GM15510 (cell line): ENCODE data around the gene PDE2A.

ENCODE experiments used
- POLR2A ChIP-seq: IDR thresholded peaks from 3 replicates; pipeline ENCODE4 v1.6.1; 2011; ENCODE audit warnings: borderline replicate concordance; ENCODE audit not compliant: insufficient read length; ENCODE audit errors: extremely low read depth

Gene PDE2A

GRCh38 chr11:72673943-72674828 is at the start of gene PDE2A:
Gene PDE2A, minus strand, starts transcription at chr11:72674422. Its CDS starts 215 bp downstream, at chr11:72674207.
- TF ChIP-seq POLR2A = no peak

GRCh38 chr11:72723508-72723907 is 49.3 kb upstream of the PDE2A start:
- TF ChIP-seq POLR2A = no peak

- peak; percentile 66 for TF ChIP-seq POLR2A
These were observed 48.0 kb upstream of the PDE2A start for GRCh38 chr11:72722050-72722748.

- no peak for TF ChIP-seq POLR2A
These were observed 47.4 kb upstream of the PDE2A start for GRCh38 chr11:72721689-72722049.

GRCh38 chr11:72721276-72721675 is 47.1 kb upstream of the PDE2A start:
- no peak for TF ChIP-seq POLR2A

GRCh38 chr11:72720784-72721183 is 46.6 kb upstream of the PDE2A start:
- TF ChIP-seq POLR2A = no peak

- no peak for TF ChIP-seq POLR2A
These were observed 45.8 kb upstream of the PDE2A start for GRCh38 chr11:72720047-72720446.

- TF ChIP-seq POLR2A = no peak
These were observed 45.3 kb upstream of the PDE2A start for GRCh38 chr11:72719551-72719950.

GRCh38 chr11:72719144-72719543 is 44.9 kb upstream of the PDE2A start:
- no peak for TF ChIP-seq POLR2A

GRCh38 chr11:72718101-72718501 is 43.9 kb upstream of the PDE2A start:
- no peak for TF ChIP-seq POLR2A

- TF ChIP-seq POLR2A = no peak
These were observed 42.7 kb upstream of the PDE2A start for GRCh38 chr11:72716788-72717435.

- TF ChIP-seq POLR2A = no peak
These were observed 42.1 kb upstream of the PDE2A start for GRCh38 chr11:72716290-72716689.

- no peak for TF ChIP-seq POLR2A
These were observed 38.6 kb upstream of the PDE2A start for GRCh38 chr11:72712841-72713240.

- TF ChIP-seq POLR2A = no peak
These were observed 38.0 kb upstream of the PDE2A start for GRCh38 chr11:72712168-72712751.

- no peak for TF ChIP-seq POLR2A
These were observed 36.9 kb upstream of the PDE2A start for GRCh38 chr11:72711141-72711540.
